ENCODE results near the gene SEC14L5. TPM values are rescaled to one million over a fixed set of nuclear protein-coding genes. Genes with fewer than 3 reads are reported as not detected.

The SEC14L5 gene
- total RNA-seq, 1 donor: under 0.01 TPM

GRCh38 chr16:5062790-5063765, 104.9 kb downstream of the SEC14L5 start:
- DNase-seq (ENCODE audit: low read depth in 2 of 3, low spot score in 2 of 3): no peak

GRCh38 chr16:5064915-5065314, 106.8 kb downstream of the SEC14L5 start:
- no peak for DNase-seq (ENCODE audit: low read depth in 2 of 3, low spot score in 2 of 3)

GRCh38 chr16:5065326-5065725, 107.2 kb downstream of the SEC14L5 start:
- no peak for DNase-seq (ENCODE audit: low read depth in 2 of 3, low spot score in 2 of 3)

- no peak for DNase-seq (ENCODE audit: low read depth in 2 of 3, low spot score in 2 of 3)
Measured at GRCh38 chr16:5065813-5066212, 107.7 kb downstream of the SEC14L5 start, which contains the start of gene C16orf89. Gene C16orf89, minus strand, starts transcription at chr16:5065956. Its CDS starts 48 bp downstream, at chr16:5065908.

- DNase-seq (ENCODE audit: low read depth in 2 of 3, low spot score in 2 of 3): no peak
Measured at GRCh38 chr16:5066511-5066910, 108.4 kb downstream of the SEC14L5 start.

Other genes with a start within 250 kb of the SEC14L5 start
- 22.1 TPM for gene ANKS3, start 224.1 kb upstream of the SEC14L5 start, total RNA-seq
- 0.54 TPM for gene DNAAF8, start 223.8 kb upstream of the SEC14L5 start, total RNA-seq
- 27.5 TPM for gene ZNF500, start 191.2 kb upstream of the SEC14L5 start, total RNA-seq
- not detected for gene SEPTIN12, start 170.0 kb upstream of the SEC14L5 start, total RNA-seq
- not detected for gene SMIM22, start 163.0 kb upstream of the SEC14L5 start, total RNA-seq
- gene ROGDI, start 155.7 kb upstream of the SEC14L5 start, total RNA-seq: 28.5 TPM
- 39.6 TPM for gene GLYR1, start 111.0 kb upstream of the SEC14L5 start, total RNA-seq
- gene UBN1, start 110.8 kb upstream of the SEC14L5 start, total RNA-seq: 30.4 TPM
- 0.81 TPM for gene PPL, start 21.2 kb upstream of the SEC14L5 start, total RNA-seq
- 29.4 TPM for gene NAGPA, start 75.6 kb downstream of the SEC14L5 start, total RNA-seq
- not detected for gene C16orf89, start 107.6 kb downstream of the SEC14L5 start, total RNA-seq
- 22.6 TPM for gene ALG1, start 113.5 kb downstream of the SEC14L5 start, total RNA-seq
- gene EEF2KMT, start 139.5 kb downstream of the SEC14L5 start, total RNA-seq: 10.0 TPM

Measured in hematopoietic multipotent progenitor cell (in vitro differentiated cells).